T1000 (cell line): Measurements from ENCODE around the gene MYH13.
"Not testable (repeated sequence)": the region's sequence is repeated elsewhere in the genome, so short reads cannot be mapped to it uniquely, and the experiment has no call there.

Source experiments
- DNase-seq: peaks from one replicate; lab custom pipeline; 2025; ENCODE audit warnings: mixed read lengths; lab: John Stamatoyannopoulos, UW

MYH13 gene

DNA sequence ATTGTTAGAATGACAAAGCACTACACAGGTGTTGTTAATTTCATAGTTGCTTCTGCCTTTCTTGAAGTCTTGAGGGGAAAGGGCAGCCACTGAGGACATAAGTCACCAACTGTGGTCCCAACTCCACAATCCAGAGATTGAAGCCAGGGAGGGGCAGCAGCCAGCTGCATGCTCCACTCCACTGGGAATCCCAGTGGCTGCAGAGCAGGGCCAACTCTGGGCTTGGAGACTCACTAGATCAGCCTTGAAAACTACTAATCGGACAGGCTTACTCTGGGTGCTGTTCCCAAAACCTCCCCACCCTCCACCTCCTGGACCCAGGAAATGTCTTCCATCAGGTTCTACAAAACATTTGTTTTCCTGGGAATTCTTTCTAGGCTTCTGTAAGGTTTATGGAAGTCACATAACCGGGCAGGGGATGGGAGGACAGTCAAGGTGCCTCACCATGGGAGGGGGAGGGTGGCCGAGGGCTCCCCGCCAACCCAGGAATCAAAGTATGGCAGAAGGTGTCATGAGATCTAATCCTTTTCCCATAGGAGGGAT lies 68.0 kb downstream of the MYH13 start:
- no peak for DNase-seq

DNA sequence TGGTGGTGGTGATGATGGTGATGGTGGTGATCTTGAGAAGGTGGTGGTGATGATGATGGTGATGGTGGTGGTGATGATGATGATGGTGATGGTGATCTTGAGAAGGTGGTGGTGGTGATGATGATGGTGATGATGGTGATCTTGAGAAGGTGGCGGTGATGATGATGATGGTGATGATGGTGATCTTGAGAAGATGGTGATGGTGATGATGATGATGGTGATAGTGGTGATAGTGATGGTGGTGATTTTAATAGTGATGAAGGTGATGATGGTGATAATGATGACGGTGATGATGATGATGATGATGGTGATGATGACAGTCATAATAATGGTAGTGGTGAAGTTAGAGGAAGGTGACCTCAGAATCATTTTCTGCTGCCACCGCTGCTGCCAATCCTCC lies 75.1 kb downstream of the MYH13 start:
- no peak for DNase-seq

DNA sequence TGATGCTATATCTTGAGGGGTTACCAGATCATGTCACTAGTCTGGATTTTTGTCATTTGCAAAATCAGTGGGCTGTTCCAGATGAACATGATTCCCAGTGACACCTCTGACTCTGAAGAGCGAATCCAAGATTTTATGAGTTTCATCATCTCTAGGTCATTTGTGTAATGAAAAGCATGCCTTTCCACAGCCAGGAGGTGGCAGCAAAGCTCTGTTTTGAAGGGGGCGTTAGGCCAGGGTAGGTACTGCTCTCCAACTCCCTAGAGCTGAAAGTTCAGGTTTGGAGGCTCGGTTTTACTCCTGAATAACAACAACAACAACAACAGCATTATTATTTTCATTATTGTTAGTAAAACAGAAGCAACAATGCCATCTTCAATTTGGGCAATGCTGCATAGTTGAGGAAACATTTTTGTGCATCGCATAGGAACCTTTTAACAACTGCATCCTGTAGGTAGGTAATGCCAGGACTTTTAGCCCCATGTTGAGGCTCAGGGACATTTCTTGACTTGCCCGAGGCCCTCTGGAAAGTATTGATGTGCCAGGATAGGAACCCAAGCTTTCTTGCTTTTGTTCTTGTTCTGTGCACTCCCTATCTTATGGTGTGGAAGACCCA lies 77.0 kb downstream of the MYH13 start:
- no peak for DNase-seq

DNA sequence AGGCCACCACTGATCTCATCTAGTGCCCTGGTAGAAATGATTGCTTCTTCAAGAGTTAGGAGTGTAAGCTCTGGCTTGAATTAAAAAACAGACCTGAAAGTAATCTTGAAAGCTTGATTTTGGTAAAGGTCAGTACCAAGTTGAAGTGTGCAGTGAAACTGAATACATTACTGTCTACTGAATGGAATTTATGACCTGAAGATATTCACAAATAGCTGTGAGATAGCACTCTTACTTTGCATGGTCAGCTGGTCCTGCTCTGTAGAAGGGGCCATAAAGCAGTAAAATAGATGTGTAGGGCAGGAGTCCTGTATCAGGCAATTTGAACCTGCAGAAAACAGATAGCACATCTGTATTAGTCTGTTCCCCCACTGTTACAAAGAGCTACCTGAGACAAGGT lies 78.6 kb downstream of the MYH13 start:
- no peak for DNase-seq

DNA sequence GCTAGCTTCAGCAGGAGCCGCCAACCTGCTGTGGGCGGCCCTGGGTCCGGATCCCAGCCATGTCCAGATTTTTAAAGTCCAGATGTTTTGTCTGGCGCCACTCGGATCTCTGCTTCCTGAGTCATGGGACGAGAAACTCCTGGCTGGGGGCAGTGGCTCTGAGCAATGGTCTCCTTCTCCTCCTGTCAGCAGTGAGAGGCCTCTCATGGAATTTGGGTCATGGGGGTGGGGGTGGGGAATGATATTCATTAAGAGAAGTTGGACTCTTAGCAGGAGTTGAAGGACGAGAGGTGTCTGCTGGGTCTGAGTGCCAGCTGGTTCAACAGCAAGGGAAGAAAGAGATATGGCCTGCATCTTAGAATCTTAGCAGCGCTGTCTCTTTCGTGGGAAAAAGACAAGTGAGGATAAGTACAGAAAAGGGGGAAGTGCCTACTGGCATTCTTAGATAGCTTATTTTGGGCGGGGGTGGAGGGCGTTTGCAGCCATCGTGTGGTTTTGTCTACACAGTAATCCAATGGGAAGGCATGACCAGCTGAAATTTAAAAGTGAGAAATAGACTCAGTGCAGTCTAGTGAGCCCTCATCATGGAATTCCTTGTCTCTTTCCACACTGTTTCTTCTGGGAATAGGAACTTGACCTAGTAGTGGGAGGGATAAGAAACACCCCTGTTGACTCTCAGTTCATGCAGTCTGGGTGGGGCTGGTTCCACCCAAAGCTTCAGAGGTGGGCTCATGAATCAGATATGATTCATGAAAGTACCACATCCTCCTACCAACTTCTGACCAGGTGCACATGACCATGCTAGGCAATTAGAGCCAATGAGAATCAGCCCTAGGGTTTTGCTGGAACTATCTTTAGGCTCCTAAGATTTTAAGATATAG lies 80.5 kb downstream of the MYH13 start:
- DNase-seq = no peak

DNA sequence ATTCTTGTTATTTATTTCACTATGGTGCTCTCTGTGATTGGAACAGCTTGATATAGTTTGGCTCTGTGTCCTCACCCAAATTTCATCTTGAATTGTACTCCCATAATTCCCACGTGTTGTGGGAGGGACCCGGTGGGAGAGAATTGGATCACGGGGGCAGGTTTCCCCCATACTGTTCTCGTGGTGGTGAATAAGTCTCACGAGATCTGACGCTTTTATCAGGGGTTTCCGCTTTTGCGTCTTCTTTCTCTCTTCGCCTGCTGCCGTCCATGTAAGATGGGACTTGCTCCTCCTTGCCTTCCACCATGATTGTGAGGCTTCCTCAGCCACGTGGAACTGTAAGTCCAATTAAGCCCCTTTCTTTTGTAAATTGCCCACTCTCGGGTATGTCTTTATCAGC lies 81.2 kb downstream of the MYH13 start:
- not testable (repeated sequence) for DNase-seq

DNA sequence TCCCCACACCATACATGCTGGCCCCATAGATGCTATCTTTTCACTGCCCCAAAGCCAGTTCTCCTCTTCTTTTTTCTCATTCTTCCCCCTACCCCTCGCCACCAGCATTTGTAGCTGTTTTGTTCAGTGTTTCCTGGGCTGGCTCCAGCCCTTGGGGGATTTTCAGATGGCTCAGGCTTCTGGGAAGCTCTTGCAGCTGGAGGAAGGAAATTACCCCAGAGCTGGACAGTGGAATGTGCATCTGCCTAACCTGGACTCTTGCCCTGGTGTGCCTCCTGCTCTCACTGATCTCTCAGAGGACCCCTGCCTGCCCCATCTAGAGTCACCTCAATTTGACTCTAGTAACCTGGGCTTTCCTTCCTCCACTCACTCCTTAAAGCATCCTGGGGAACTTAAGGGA lies 82.8 kb downstream of the MYH13 start:
- no peak for DNase-seq

DNA sequence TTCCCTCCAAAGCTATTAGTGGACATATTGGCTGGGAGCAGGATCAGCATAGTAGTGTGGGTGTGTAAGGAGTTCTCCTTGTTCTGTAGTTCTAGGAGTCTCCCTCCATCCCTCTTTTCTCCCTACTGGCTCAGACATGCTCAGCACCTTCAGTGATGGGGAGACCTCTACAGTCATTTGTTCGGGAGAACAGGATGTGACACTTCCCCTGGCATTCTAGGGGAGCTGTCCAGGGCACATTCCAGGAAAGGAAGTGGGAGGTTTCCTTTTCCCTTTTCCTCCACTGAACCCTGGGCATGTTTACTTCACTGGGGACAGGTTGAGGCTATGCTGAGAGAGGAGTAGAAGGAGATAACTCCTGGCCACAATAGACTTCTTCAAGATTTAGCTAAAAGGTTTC lies 86.5 kb downstream of the MYH13 start:
- no peak for DNase-seq

DNA sequence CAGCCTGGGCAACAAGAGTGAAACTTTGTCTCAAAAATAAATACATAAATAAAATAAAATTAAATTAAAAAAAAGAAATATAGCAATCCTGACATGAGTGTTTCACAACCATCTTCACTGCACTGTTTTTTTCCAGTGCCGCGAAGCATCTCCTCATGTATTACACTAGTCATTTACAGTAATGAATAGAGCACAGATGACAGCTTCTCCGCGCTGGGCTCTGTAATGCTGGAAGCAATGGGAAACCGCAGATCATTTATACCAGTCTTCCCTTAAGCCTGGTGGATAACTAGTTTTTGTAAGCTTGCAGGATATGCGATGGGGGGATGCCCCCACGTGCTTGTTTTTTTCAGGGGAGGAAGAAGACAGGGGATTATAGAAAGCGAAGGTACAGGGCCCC lies 86.9 kb downstream of the MYH13 start:
- DNase-seq = no peak

DNA sequence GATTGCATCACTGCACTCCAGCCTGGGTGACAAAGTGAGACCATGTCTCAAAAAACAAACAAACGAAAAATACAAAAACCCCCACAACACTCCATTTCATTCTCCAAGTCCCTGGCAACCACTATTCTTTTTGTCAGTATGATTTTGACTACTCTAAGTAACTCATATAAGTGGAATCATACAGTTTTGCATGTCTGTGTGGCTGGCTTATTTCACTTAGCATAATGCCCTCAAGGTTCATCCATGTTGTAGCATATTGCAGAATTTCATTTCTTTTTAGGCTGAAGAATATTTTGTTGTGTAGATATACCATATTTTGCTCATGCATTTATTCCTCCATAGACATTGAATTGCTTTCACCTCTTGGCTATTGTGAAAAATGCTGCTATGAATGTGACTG lies 92.7 kb downstream of the MYH13 start:
- no peak for DNase-seq

DNA sequence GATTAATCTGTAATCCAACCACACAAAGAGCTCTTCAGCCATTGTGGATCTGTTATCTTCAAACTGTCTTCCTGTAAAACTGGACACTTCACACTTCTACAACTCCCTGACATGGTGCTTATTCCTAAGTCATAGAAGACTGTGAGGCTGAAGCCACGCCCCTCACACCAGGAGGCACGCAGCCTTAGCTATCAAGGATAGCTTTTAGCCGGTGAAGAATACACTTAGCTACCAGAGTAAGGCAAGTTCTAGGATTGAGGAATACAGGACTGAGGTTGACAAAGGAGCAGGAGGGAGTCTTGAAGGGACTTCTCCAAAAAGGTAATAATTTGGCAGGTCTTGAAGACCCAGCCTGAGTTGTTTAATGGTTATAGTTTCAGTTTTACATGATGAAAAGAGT lies 94.6 kb downstream of the MYH13 start:
- DNase-seq = no peak

DNA sequence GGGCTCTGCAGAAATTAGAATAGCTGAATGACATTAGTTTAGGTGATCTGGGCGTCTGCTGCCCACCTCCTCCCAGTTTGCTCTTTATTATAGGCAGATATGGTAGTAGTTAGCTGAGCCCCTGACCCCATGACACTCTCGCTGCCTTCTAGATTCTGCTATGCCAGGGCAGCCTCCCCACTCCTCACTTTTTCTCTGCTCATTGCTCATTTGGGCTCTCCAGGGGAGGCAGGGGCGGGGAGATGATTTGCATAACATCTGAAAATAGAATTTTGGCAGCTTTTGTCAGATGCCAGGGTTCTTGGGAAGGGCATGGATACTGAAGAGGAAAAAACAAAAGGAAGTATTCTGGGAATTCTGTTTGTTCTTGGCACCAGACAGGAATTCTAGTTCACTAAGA lies 96.4 kb downstream of the MYH13 start:
- DNase-seq = no peak

DNA sequence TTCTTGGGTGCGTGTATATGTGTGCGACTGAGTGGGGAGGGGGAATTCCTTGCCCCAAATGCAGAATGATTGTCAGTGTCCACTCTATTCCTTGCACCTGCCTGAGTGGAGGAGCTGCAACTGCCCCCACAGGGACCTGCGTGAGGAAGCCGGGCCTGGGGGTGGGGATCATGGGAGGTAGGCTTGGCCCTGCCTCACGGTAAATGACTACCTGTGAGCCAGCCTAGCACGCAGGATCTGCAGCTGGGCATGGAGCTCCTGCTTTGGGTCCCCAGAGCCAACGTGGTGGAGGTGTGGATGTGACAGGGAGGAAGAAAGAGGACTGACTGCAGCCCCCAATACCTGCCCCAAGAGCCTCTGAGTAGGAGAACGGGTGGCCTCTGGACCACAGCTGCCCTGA lies 97.4 kb downstream of the MYH13 start:
- no peak for DNase-seq

DNA sequence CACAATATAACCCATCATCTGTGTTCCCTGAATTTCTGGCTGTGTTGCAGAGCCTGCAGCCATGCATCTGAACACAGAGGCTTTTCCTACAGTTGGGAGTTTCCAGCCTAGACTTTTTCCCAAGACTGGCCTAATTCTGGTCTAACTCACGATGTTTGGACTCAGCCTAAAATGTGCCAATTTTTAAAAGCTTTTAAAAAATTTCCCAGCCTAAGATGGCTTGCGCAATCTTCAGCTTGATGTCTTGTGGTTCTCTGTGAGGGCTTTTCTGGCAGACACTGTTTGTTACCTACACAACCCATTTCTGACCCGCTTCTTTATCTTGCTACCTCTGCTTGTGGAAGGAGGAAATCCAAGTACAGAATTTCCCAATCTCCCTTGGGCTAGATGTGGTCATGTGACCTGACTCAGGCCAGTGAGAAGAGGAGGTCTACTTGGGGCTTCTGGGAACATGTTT lies 101.7 kb downstream of the MYH13 start:
- no peak for DNase-seq

DNA sequence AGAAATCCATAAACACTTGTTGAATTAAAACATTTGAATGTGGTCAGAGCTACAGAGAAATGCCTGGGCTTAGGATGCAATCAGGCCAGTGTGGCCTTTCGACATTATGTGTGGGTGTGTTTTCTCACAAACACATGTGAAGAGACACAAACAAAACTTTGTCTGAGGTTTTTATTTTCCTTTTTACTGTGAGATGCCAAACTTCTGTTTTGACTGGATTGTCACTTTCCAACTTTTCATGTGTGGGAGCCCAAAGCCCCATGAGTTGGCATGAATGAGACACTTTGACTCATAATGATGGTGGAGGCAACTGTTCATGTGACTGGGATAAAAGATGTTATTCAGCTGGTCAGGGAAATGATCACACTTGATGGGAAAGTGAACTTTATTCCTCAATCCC lies 102.5 kb downstream of the MYH13 start:
- no peak for DNase-seq

DNA sequence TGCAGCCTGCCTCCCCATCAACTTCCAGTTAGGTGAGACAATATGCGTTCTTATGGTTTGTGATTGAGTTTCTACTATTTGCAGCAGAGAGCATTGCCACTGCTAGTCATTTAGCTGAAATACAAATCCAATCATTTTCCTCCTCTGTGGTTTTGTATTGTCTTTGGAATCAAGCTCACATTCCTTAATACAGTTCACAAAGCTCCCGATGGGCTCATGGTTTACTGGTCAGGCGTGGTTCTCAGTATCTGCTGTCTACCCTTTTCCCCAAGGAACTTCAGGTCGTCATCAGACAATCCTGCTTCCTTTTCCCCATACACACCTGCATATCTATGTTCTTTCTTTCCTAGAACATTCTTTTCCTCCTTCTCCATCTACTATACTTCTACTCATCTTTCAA lies 104.8 kb downstream of the MYH13 start:
- no peak for DNase-seq

DNA sequence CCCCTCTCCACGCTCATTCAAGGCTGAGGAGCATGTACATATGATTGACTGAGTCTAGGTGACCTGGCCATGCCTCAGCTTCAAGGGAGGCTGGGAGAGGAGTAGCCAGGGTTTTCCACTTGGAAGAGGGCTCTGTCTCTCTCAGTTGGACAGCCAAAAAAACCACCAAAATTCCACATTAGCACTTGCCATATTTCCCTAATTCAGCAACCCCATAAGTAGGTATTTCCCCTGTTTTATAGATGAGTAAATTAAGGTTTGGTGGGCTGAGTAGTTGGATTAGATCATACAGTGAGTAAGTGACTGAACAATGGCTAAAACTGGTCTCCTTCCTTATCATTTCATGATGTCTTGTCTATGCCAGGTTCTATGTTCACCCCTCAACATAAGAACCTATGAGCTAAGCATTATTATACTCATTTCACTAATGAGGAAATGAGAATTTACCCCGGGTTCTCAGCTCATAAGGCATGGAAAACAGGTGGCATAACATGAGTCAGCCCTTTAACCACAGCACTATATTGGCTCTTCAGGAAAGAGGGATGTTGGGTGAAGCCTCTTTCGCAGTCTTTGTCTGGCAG lies 106.4 kb downstream of the MYH13 start:
- no peak for DNase-seq

DNA sequence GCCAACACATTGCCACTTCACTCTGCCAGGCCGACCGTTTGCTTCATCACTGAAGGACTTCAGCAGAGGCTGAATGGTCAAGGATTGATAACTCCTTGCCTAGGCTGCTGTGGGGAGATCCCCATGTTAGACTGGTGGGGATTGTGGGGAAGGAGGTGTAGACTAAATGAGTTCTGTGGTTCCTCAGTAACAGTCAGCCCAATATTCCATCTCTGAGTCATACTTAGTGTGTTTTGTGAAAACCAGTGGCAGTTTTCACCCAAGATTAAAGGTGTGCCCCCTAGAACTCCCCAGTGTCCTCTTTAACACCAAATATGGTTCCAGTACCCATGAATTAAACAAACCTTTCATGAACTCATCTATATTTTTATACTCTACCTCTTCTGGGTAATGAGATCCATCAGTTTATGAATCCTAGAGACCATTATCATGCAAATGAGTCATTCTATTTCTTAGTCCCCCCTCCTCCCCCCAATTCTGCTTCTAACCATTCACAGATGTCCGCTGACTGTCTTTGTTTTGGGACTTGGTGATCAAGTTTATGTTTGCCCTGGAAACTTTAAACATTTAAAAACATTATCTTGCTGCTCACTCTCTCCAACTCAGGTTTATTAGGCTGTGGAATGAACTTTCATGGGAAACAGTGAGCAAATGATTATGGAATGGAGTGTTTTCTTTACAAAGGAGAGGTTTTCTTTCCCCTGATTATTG lies 107.6 kb downstream of the MYH13 start:
- no peak for DNase-seq

DNA sequence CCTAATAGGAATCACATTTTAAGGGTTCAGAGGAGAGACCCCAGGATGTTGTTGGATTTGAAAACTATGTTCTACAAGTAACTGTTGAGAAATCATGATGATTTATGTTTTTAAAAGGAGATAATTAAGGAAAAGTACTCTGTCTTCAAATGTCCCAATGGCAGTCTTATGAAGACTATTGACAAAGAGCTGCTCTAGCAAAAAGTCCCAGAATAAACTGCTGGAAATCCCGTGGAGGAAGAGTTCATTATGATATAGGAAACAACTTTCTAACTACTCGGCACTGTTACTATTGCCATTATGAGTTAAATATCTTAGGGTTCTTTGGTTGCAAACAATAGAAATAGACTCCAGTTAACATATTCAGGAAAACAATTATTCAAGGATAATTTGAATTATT lies 108.8 kb downstream of the MYH13 start:
- no peak for DNase-seq

DNA sequence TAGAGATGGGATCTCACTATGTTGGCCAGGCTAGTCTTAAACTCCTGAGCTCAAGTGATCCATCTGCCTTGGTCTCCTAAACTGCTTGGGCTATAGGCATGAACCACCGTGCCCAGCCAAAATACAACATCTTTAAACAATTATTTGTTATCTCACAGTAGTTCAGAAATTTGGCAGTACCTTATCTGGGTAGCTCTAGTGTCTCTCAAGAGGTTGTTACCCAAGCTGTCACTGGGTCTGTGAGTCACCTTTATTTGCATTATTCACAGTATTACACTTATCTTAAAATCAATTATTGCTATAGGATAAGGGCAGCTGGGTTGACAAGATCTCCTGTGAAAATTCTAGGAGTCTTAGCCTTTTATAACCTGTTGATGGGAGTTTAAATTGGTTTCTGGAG lies 110.4 kb downstream of the MYH13 start:
- DNase-seq = no peak

DNA sequence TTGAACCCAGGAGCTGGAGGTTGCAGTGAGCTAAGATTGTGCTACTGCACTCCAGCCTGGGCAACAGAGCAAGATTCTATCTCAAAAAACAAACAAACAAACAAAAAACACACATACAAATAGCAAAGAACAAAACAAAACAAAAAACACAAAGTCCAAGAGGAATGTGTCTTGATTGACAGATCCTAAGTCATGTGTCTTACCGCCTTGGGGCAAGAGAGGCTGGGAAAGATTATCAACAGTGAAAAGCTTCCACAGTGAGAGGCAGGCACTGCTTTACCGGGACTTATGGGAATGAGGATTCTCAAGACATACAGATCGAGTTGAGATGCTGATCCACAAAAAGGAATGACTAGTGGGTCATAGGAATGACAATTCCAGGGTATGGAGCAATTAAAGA lies 111.7 kb downstream of the MYH13 start:
- no peak for DNase-seq

DNA sequence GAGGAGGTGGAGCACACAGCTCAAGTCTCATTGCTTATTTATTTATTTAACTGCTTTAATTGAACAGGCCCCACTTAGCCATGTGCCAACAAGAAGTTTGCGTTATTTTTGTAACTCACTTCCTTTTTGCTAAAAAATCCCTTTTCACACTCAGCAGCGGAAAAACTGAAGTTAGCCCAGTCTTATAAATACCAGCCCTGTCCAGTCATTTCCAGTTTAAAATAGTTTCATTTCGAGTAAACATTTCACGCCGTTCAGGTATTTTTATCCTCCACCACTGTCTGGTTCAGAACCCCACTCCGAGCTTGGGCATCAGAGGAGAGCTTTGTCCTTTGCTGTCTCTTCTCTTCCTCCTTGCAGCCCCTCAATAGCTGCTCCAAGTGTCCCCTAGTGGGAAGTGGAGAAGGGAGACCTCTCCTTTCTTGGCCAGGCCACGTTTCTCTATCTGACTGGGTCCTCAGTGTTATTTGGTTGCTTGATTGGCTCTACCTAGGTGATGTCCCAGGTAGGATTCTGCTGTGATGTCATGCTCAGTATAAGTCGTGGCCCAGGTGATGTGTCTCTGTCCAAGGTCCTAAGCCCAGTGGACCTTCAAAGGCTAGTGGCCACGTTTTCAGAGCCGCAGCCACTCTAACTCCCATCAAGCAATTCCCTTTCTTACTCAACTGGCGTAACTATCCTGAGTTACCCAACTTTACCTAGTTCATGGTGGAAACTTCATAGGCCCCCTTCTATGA lies 121.4 kb downstream of the MYH13 start:
- DNase-seq = no peak
